Prostate gland (tissue), 2 donors: ENCODE results near the gene SHISAL1.

Experiments used
- POLR2A ChIP-seq: fragments of 450-650 bp; IDR thresholded peaks from one replicate; pipeline ENCODE4 v1.6.1; 2016; ENCODE audit warnings: antibody characterized with exemption, mild to moderate bottlenecking
- TF ChIP-seq, protein P1 (sequence below), 4 experiments: fragments of 200-600 bp in 2 of 4; fragments of 450-650 bp in 2 of 4; sonication (generic) in 2 of 4; IDR thresholded peaks; 1 replicate in 3 of 4; 2 replicates in 1 of 4; pipeline ENCODE4 v1.5.1; 2016 to 2019; ENCODE audit warnings: antibody characterized with exemption in 4 of 4, mild to moderate bottlenecking in 2 of 4, moderate library complexity in 2 of 4

GRCh38 chr22:44206330-44206645 is 106.5 kb downstream of the SHISAL1 start:
- TF ChIP-seq, protein P1, sequence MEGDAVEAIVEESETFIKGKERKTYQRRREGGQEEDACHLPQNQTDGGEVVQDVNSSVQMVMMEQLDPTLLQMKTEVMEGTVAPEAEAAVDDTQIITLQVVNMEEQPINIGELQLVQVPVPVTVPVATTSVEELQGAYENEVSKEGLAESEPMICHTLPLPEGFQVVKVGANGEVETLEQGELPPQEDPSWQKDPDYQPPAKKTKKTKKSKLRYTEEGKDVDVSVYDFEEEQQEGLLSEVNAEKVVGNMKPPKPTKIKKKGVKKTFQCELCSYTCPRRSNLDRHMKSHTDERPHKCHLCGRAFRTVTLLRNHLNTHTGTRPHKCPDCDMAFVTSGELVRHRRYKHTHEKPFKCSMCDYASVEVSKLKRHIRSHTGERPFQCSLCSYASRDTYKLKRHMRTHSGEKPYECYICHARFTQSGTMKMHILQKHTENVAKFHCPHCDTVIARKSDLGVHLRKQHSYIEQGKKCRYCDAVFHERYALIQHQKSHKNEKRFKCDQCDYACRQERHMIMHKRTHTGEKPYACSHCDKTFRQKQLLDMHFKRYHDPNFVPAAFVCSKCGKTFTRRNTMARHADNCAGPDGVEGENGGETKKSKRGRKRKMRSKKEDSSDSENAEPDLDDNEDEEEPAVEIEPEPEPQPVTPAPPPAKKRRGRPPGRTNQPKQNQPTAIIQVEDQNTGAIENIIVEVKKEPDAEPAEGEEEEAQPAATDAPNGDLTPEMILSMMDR (IDR thresholded peaks at IDR 0.05): no peak
- no peak for TF ChIP-seq POLR2A
